22Rv1 (cell line): ENCODE data around the gene MYO9B.

ENCODE experiments used
- ZFX ChIP-seq: fragments of 450-650 bp; IDR thresholded peaks from 2 replicates; pipeline ENCODE4 v1.6.1; 2017; ENCODE audit warnings: antibody characterized with exemption, borderline replicate concordance
- TF ChIP-seq, protein P1 (sequence below): fragments of 450-650 bp; IDR thresholded peaks from 2 replicates; pipeline ENCODE4 v1.5.1; 2017; ENCODE audit warnings: mild to moderate bottlenecking

DNA sequence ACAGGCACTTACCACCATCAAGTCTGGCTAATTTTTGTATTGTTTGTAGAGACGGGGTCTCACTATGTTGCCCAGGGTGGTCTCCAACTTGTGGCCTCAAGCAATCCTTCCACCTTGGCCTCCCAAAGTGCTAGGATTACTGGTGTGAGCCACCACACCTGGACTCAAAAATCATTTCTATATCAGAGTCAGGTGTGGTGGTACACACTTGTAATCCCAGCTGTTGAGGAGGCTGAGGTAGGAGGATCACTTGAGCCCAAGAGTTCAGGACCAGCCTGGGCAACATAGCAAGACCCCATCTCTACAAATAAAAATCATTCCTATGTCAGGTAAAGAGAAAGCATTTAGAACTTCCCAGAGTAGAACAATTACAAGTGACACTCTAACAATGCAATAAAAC, 48.4 kb downstream of the MYO9B start:
- TF ChIP-seq, protein P1, sequence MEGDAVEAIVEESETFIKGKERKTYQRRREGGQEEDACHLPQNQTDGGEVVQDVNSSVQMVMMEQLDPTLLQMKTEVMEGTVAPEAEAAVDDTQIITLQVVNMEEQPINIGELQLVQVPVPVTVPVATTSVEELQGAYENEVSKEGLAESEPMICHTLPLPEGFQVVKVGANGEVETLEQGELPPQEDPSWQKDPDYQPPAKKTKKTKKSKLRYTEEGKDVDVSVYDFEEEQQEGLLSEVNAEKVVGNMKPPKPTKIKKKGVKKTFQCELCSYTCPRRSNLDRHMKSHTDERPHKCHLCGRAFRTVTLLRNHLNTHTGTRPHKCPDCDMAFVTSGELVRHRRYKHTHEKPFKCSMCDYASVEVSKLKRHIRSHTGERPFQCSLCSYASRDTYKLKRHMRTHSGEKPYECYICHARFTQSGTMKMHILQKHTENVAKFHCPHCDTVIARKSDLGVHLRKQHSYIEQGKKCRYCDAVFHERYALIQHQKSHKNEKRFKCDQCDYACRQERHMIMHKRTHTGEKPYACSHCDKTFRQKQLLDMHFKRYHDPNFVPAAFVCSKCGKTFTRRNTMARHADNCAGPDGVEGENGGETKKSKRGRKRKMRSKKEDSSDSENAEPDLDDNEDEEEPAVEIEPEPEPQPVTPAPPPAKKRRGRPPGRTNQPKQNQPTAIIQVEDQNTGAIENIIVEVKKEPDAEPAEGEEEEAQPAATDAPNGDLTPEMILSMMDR = no peak
- TF ChIP-seq ZFX = no peak
